ENCODE results near the gene GPSM1.

GPSM1 gene

DNA sequence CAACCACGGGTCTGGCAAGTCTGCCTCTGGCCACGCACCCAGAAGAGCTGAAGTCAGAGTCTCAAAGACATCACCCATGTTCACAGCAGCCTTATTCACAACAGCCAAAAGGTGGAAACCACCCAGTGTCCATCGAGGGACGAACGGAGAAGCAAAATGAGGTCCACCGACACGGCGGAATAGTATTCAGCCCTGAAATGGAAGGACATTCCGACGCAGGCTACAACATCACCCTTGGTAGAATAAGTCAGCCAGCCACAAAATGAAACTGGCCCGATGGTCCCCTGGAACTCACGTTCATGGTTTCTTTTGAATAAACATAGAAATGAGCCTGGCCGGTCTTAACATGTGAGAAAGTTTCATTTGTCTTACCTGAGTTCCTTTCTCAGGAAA, 40.4 kb upstream of the GPSM1 start:
- no peak for TF ChIP-seq ZFX (IDR thresholded peaks at IDR 0.05; ENCODE audit: borderline replicate concordance)
- TF ChIP-seq, protein P1, sequence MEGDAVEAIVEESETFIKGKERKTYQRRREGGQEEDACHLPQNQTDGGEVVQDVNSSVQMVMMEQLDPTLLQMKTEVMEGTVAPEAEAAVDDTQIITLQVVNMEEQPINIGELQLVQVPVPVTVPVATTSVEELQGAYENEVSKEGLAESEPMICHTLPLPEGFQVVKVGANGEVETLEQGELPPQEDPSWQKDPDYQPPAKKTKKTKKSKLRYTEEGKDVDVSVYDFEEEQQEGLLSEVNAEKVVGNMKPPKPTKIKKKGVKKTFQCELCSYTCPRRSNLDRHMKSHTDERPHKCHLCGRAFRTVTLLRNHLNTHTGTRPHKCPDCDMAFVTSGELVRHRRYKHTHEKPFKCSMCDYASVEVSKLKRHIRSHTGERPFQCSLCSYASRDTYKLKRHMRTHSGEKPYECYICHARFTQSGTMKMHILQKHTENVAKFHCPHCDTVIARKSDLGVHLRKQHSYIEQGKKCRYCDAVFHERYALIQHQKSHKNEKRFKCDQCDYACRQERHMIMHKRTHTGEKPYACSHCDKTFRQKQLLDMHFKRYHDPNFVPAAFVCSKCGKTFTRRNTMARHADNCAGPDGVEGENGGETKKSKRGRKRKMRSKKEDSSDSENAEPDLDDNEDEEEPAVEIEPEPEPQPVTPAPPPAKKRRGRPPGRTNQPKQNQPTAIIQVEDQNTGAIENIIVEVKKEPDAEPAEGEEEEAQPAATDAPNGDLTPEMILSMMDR (IDR thresholded peaks at IDR 0.05): no peak
- no peak overlapping the region for H3K27ac ChIP-seq

DNA sequence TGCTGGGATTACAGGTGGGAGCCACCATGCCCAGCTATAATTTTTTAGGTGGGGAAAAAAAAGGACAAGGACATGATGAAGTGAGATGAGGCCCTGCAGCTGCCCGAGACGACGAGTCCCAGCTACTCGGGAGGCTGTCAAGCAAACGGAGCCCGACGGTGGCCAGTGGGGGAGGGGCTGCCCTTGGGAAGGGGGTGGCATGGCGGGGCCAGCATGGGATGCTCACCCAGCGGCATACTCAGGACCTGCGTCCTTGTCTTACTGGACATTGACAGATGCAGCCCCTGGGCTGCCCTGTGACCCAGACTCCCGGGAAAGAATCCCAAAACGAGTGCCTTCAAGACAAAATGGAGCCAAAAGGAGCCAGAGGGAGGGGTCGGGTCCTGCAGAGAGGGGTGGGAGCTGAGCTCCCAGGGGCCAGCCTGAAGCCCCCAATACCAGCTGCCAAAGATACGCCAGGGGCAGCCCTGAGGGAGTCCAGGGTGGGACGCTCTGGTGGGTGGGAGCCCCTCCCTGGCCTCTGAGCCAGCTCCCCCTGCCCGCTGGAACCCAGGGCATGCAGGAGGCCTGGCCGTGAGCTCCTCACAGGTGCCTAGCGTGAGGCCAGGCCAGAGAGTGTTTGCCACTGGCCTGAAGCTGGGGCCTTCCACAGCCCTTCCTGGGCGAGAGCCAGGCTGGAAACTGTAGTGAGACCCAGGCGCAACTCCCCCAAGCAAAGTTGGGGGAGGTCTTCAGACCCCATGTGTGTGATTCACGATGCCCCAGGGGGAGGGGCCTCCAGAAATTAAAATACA, 39.2 kb upstream of the GPSM1 start:
- no peak for TF ChIP-seq ZFX (IDR thresholded peaks at IDR 0.05; ENCODE audit: borderline replicate concordance)
- no peak overlapping the region for H3K27ac ChIP-seq

DNA sequence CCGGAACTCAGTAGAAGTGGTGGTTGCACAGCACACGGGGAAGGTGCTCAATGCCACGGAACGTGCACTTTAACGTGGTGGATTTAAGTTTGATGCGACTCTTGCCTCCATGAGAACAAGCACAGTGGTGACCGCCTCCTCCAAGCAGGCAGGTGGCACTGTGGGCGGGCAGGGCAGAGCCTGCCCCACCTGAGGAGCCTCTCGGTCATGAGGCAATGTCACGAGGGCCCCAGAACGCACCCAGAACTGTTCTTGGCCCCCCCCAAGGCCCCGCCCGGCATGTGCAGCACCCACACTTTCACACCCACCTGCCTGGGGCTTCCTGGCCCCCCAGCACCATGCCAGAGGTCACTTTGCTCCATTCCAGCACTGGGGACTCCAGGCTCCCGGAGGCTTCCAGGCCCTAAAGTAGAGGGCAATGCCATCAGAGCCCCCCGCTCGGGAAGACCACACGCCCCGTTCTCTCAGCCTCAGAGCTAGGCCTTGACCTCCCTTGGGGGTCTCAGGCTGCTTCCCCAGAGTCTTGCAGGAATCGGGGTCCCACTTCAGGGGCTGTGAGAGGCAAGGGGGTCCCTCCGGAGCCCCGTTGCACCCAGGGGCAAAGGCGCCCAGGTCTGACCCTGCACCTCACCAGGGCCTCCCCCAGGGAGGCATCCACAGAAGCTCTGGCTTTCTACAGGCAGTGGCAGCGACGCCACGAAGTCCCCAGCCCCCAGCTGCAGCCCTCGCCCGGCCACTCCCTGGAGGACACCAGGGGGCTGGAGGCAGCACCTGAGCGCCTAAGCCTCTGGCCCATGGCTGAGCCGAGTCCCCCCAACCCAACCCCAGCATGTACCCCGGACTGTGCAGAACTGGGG, 37.5 kb upstream of the GPSM1 start:
- TF ChIP-seq, protein P1 (IDR thresholded peaks at IDR 0.05): peak; percentile 55
- TF ChIP-seq ZFX (IDR thresholded peaks at IDR 0.05; ENCODE audit: borderline replicate concordance): no peak
- H3K27ac ChIP-seq: no peak overlapping the region

DNA sequence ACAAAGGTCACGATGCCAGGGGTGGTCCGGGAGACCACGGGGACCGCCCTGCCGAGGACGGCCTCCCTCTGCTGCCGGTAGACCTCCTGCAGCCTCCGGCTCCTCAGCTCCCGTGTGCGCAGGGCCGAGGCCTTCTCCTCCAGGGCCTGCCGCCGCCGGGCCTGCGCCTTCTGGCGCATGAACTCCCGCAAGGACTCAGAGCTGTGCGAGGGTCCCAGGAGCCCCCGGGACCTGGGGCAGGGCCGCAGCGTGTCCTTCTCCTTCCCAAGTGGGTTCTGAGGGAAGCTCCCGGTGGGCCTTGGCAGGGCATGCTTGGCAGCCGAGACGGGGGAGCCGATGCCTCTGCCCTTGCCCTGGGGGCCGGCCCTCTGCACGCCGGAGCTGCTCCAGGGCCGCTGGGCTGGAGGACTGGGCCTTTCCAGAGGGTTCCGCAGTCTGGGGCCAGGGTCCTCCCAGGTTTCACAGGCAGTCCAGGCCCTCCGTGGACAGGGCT, 36.8 kb upstream of the GPSM1 start:
- no peak for TF ChIP-seq ZFX (IDR thresholded peaks at IDR 0.05; ENCODE audit: borderline replicate concordance)
- TF ChIP-seq, protein P1 (IDR thresholded peaks at IDR 0.05): no peak
- H3K27ac ChIP-seq: no peak overlapping the region

DNA sequence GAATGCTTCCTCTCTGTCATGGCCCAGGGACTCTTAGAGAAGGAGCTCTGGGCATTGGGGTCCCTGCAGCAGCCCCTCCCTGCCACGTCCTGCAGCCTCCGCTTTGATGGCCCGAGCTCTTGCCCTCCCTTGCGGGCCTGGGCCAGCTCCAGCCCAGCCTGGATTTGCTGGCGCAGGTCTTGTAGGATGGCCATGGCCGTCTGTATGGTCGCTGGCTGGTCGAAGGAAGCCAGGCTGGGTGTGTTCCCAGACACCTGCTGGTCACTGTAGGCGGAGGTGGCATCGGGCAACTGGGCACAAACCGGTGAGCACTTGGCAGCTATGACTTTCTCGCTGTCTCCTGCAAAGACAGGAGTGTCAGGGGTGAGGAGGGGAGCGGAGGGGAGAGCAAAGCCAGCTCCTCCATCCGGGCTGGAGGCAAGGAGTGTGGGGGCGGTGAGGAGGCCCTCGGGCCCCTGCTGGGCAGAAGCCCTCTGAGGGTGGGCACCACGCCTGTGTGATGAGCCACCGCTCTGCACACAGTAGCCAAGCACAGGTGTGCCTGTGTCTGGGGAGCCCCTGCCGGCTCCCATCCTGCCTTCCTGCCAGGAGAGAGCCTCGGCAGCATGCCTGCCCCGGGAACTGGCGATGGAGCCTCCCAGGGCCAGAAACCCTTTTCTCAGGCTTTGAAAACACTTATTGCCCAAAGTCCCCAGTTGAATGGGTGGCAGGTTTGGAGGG, 35.9 kb upstream of the GPSM1 start:
- H3K27ac ChIP-seq: no peak overlapping the region
- TF ChIP-seq ZFX (IDR thresholded peaks at IDR 0.05; ENCODE audit: borderline replicate concordance): no peak
- TF ChIP-seq, protein P1 (IDR thresholded peaks at IDR 0.05): no peak

DNA sequence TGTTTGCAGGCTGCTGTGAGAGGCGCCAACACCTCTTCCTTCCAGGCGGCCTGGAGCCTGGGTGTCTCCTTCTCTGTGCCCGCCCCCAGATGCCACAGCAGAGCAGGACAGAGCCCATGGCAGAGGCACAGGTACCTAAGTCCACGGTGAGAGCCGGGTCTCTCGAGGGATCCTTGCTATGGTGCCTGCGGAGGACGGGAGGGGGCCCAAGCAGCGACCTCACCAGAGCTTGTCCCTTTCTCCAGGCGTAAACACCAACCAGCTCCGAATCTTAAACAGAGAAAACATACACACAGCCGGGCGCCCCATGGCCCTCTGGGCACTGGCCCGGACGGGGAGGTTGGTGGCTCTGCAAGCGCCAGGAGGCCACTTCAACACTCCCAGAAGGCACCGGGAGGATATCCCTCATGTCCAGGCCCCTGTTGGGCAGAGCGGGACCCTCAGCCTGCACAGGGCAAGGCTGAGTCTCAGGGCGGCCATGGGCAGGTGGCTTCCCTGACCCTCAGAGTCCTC, 35.3 kb upstream of the GPSM1 start:
- TF ChIP-seq, protein P1 (IDR thresholded peaks at IDR 0.05): no peak
- no peak for TF ChIP-seq ZFX (IDR thresholded peaks at IDR 0.05; ENCODE audit: borderline replicate concordance)
- no peak overlapping the region for H3K27ac ChIP-seq

Measured in 22Rv1 (cell line).